Measurements from ENCODE around the gene CRYGN.

The CRYGN gene

GRCh38 chr7:151429237-151429559, 10.7 kb downstream of the CRYGN start:
- Histone ChIP-seq H3K4me2 (ENCODE audit: low read depth, low read length, poor library complexity, severe bottlenecking) (peak overlapping the region; percentile 60), H3K9me3 (ENCODE audit: insufficient read depth, low read depth, low read length) (no peaks in the 10 kb centered on the region), H3K36me3 (ENCODE audit: insufficient read depth, low read length) (no peaks in the 10 kb centered on the region), H3K9me2 (replicated peaks; ENCODE audit: low read depth, low read length) (no peaks in the 10 kb centered on the region), H3K4me3 (ENCODE audit: low read length, poor library complexity, severe bottlenecking) (no peak overlapping the region), H3F3A (ENCODE audit: low read depth) (no peaks in the 10 kb centered on the region), H3K27me3 (ENCODE audit: insufficient read depth, low read length, poor library complexity, severe bottlenecking) (no peaks in the 10 kb centered on the region), H4K20me1 (ENCODE audit: insufficient read depth, low read length, poor library complexity, severe bottlenecking) (no peaks in the 10 kb centered on the region), H3K9ac (ENCODE audit: low read depth, low read length, poor library complexity, severe bottlenecking) (no peak overlapping the region), H3K4me1 (ENCODE audit: insufficient read depth, low read length, poor library complexity, severe bottlenecking) (peaks cover 35% of the 10 kb centered on the region), H2AFZ (ENCODE audit: low read length) (no peak overlapping the region), H3K79me2 (ENCODE audit: insufficient read depth, low read length) (no peaks in the 10 kb centered on the region)
- TF ChIP-seq EZH2phosphoT487 (IDR thresholded peaks at IDR 0.05; ENCODE audit: borderline replicate concordance): no peak
- TF ChIP-seq, protein P1, sequence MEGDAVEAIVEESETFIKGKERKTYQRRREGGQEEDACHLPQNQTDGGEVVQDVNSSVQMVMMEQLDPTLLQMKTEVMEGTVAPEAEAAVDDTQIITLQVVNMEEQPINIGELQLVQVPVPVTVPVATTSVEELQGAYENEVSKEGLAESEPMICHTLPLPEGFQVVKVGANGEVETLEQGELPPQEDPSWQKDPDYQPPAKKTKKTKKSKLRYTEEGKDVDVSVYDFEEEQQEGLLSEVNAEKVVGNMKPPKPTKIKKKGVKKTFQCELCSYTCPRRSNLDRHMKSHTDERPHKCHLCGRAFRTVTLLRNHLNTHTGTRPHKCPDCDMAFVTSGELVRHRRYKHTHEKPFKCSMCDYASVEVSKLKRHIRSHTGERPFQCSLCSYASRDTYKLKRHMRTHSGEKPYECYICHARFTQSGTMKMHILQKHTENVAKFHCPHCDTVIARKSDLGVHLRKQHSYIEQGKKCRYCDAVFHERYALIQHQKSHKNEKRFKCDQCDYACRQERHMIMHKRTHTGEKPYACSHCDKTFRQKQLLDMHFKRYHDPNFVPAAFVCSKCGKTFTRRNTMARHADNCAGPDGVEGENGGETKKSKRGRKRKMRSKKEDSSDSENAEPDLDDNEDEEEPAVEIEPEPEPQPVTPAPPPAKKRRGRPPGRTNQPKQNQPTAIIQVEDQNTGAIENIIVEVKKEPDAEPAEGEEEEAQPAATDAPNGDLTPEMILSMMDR (conservative IDR thresholded peaks at IDR 0.05; ENCODE audit: low read length): no peak

DNA sequence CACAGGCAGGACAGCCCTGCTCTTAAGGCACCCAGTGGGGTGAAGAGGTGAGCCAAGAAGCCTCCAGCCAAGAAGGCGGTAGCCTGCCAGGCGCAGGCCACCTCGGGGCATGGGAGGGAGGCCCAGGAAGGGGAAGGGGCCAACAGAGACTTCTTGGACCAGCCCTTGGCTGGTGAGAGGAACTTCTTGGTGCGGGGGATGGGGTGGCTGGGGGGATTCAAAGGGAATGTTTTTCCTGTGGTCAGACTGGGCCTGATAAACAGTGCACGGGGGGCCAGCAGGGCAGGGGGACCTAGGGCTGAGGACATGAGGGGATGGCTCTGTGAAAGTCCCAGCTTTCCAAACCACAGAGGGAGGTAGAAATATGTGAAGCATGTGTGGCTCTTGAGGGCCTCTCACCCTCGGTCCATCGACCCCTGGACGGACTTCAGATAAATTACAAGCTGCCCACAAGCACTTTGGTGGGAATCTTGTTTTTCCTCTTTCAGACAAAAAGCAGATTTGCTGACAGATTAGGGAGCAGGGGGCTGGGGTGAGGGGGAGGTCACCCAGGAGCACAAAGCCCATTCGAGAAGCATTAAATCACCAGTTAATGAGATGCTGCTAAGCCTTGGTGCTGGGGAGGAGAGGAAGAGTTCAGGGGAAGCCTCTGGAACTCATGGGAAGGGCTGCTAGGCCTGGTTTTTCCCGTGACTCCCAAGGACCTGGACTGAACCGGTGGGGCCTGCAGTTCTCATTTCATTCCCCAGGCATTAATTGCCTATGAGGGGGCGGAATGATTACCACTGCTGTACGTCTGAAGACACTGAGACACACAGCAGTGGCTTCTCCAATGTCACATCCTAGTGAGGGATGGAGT, 11.3 kb downstream of the CRYGN start:
- Histone ChIP-seq H3K36me3 (ENCODE audit: insufficient read depth, low read length) (no peaks in the 10 kb centered on the region), H4K20me1 (ENCODE audit: insufficient read depth, low read length, poor library complexity, severe bottlenecking) (no peaks in the 10 kb centered on the region), H3K4me2 (ENCODE audit: low read depth, low read length, poor library complexity, severe bottlenecking) (no peak overlapping the region), H2AFZ (ENCODE audit: low read length) (no peak overlapping the region), H3F3A (ENCODE audit: low read depth) (no peaks in the 10 kb centered on the region), H3K9me3 (ENCODE audit: insufficient read depth, low read depth, low read length) (no peaks in the 10 kb centered on the region), H3K27me3 (ENCODE audit: insufficient read depth, low read length, poor library complexity, severe bottlenecking) (no peaks in the 10 kb centered on the region), H3K4me1 (ENCODE audit: insufficient read depth, low read length, poor library complexity, severe bottlenecking) (peaks cover 32% of the 10 kb centered on the region), H3K79me2 (ENCODE audit: insufficient read depth, low read length) (no peaks in the 10 kb centered on the region), H3K9me2 (replicated peaks; ENCODE audit: low read depth, low read length) (no peaks in the 10 kb centered on the region), H3K9ac (ENCODE audit: low read depth, low read length, poor library complexity, severe bottlenecking) (no peak overlapping the region), H3K4me3 (ENCODE audit: low read length, poor library complexity, severe bottlenecking) (no peak overlapping the region)
- no peak for TF ChIP-seq EZH2phosphoT487 (IDR thresholded peaks at IDR 0.05; ENCODE audit: borderline replicate concordance)
- TF ChIP-seq, protein P1 (conservative IDR thresholded peaks at IDR 0.05; ENCODE audit: low read length): no peak

- no peaks in the 10 kb centered on the region for H3K27me3 ChIP-seq (ENCODE audit: insufficient read depth, low read length, poor library complexity, severe bottlenecking)
- H3K4me3 ChIP-seq (ENCODE audit: low read length, poor library complexity, severe bottlenecking): no peak overlapping the region
- H3K36me3 ChIP-seq (ENCODE audit: insufficient read depth, low read length): no peaks in the 10 kb centered on the region
- no peak overlapping the region for H3K9ac ChIP-seq (ENCODE audit: low read depth, low read length, poor library complexity, severe bottlenecking)
- no peaks in the 10 kb centered on the region for H3K79me2 ChIP-seq (ENCODE audit: insufficient read depth, low read length)
- no peak overlapping the region for H2AFZ ChIP-seq (ENCODE audit: low read length)
- no peak for TF ChIP-seq EZH2phosphoT487 (IDR thresholded peaks at IDR 0.05; ENCODE audit: borderline replicate concordance)
- TF ChIP-seq, protein P1 (conservative IDR thresholded peaks at IDR 0.05; ENCODE audit: low read length): no peak
- H3K4me2 ChIP-seq (ENCODE audit: low read depth, low read length, poor library complexity, severe bottlenecking): no peak overlapping the region
- no peaks in the 10 kb centered on the region for H4K20me1 ChIP-seq (ENCODE audit: insufficient read depth, low read length, poor library complexity, severe bottlenecking)
- peaks cover 25% of the 10 kb centered on the region for H3K4me1 ChIP-seq (ENCODE audit: insufficient read depth, low read length, poor library complexity, severe bottlenecking)
- no peaks in the 10 kb centered on the region for H3K9me2 ChIP-seq (replicated peaks; ENCODE audit: low read depth, low read length)
- H3K9me3 ChIP-seq (ENCODE audit: insufficient read depth, low read depth, low read length): no peaks in the 10 kb centered on the region
- H3F3A ChIP-seq (ENCODE audit: low read depth): no peaks in the 10 kb centered on the region
Observed at GRCh38 chr7:151427705-151428377, 12.1 kb downstream of the CRYGN start.

Measured in Loucy (cell line).